ENCODE measurements around the gene GOSR2. TPM values are rescaled to one million over a fixed set of nuclear protein-coding genes. Genes with fewer than 3 reads are reported as not detected.
"Not testable (repeated sequence)": the region's sequence is repeated elsewhere in the genome, so short reads cannot be mapped to it uniquely, and the experiment has no call there.

The GOSR2 gene
- total and polyA plus RNA-seq, 2 experiments from 2014 or later = 47.7 to 62.8 TPM

GRCh38 chr17:46950997-46951621 is 28.1 kb downstream of the GOSR2 start:
- DNase-seq (ENCODE audit: low spot score) = no peak
- WGBS (ENCODE audit: low lambda C conversion rate, missing lambda C conversion rate) = 64% methylated on average over 16 of the region's 16 CpGs
- no peaks in the 10 kb centered on the region for H3K36me3 ChIP-seq (replicated peaks; ENCODE audit: insufficient read depth, low read depth)
- H3K4me1 ChIP-seq (ENCODE audit: insufficient read depth) = no peaks in the 10 kb centered on the region
- TF ChIP-seq CTCF (IDR thresholded peaks at IDR 0.05; ENCODE audit: poor library complexity) = no peak
- TF ChIP-seq EZH2 (IDR thresholded peaks at IDR 0.05; ENCODE audit: borderline replicate concordance) = no peak
- TF ChIP-seq EZH2phosphoT487 (IDR thresholded peaks at IDR 0.05; ENCODE audit: low read depth, severe bottlenecking, unreplicated experiment) = no peak
- H4K20me1 ChIP-seq (ENCODE audit: insufficient read depth, poor library complexity, severe bottlenecking) = no peaks in the 10 kb centered on the region
- H3K27me3 ChIP-seq = peaks cover 15% of the 10 kb centered on the region
- no peaks in the 10 kb centered on the region for H3K9me3 ChIP-seq (ENCODE audit: low read depth)
- no peak overlapping the region for H3K4me3 ChIP-seq
- H3K9me2 ChIP-seq (replicated peaks; ENCODE audit: insufficient read depth) = no peaks in the 10 kb centered on the region
- no peak overlapping the region for H3K27ac ChIP-seq
- H3K4me2 ChIP-seq = no peak overlapping the region
- H3K79me2 ChIP-seq = no peaks in the 10 kb centered on the region
- no peak overlapping the region for H2AFZ ChIP-seq

GRCh38 chr17:46951706-46952105 is 28.7 kb downstream of the GOSR2 start:
- 60% methylated on average over 5 of the region's 5 CpGs for WGBS (ENCODE audit: low lambda C conversion rate, missing lambda C conversion rate)
- no peak for TF ChIP-seq CTCF (IDR thresholded peaks at IDR 0.05; ENCODE audit: poor library complexity)
- no peak for TF ChIP-seq EZH2phosphoT487 (IDR thresholded peaks at IDR 0.05; ENCODE audit: low read depth, severe bottlenecking, unreplicated experiment)
- TF ChIP-seq EZH2 (IDR thresholded peaks at IDR 0.05; ENCODE audit: borderline replicate concordance) = no peak

DNA sequence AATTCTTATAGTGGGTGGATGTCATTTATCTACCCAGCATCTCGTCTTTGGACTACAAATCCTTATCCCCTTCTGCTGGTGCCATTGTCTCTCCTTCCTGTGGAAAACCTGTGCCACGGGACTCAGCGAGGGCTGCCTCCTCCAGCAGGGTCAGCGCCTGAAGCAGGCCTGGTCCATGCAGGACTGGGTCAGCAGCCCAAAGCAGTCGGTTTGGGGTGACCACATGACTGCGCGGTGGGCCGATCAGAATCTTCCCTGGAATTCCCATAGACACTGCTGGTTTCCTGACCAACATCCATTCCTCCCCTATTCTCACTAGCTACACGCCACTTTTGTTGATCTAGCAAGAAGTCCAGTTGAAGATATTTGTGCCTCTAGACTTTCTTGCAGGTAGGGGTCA is 29.2 kb downstream of the GOSR2 start:
- H3K9me2 ChIP-seq (replicated peaks; ENCODE audit: insufficient read depth) = no peaks in the 10 kb centered on the region
- H3K27me3 ChIP-seq = peaks cover 15% of the 10 kb centered on the region
- H3K4me1 ChIP-seq (ENCODE audit: insufficient read depth) = no peaks in the 10 kb centered on the region
- H4K20me1 ChIP-seq (ENCODE audit: insufficient read depth, poor library complexity, severe bottlenecking) = no peaks in the 10 kb centered on the region
- H3K79me2 ChIP-seq = no peaks in the 10 kb centered on the region
- TF ChIP-seq EZH2phosphoT487 (IDR thresholded peaks at IDR 0.05; ENCODE audit: low read depth, severe bottlenecking, unreplicated experiment) (no peak), EZH2 (IDR thresholded peaks at IDR 0.05; ENCODE audit: borderline replicate concordance) (no peak), CTCF (IDR thresholded peaks at IDR 0.05; ENCODE audit: poor library complexity) (no peak)
- WGBS (ENCODE audit: low lambda C conversion rate, missing lambda C conversion rate) = 83% methylated on average over 9 of the region's 9 CpGs
- no peak overlapping the region for H3K4me2 ChIP-seq
- no peak overlapping the region for H2AFZ ChIP-seq
- no peaks in the 10 kb centered on the region for H3K9me3 ChIP-seq (ENCODE audit: low read depth)
- H3K36me3 ChIP-seq (replicated peaks; ENCODE audit: insufficient read depth, low read depth) = no peaks in the 10 kb centered on the region
- DNase-seq (ENCODE audit: low spot score) = no peak
- no peak overlapping the region for H3K27ac ChIP-seq
- H3K4me3 ChIP-seq = no peak overlapping the region

More at GRCh38 chr17:46951706-46952105, 28.7 kb downstream of the GOSR2 start:
- Histone ChIP-seq H3K79me2 (no peaks in the 10 kb centered on the region), H3K9me2 (replicated peaks; ENCODE audit: insufficient read depth) (no peaks in the 10 kb centered on the region), H3K27ac (no peak overlapping the region), H3K36me3 (replicated peaks; ENCODE audit: insufficient read depth, low read depth) (no peaks in the 10 kb centered on the region), H4K20me1 (ENCODE audit: insufficient read depth, poor library complexity, severe bottlenecking) (no peaks in the 10 kb centered on the region), H3K4me3 (no peak overlapping the region), H3K27me3 (peaks cover 15% of the 10 kb centered on the region), H3K9me3 (ENCODE audit: low read depth) (no peaks in the 10 kb centered on the region), H3K4me2 (no peak overlapping the region), H3K4me1 (ENCODE audit: insufficient read depth) (no peaks in the 10 kb centered on the region), H2AFZ (no peak overlapping the region)
- no peak for DNase-seq (ENCODE audit: low spot score)

GRCh38 chr17:46953191-46953590 is 30.2 kb downstream of the GOSR2 start:
- not testable (repeated sequence) for H3K36me3 ChIP-seq (replicated peaks; ENCODE audit: insufficient read depth, low read depth); H4K20me1 ChIP-seq (ENCODE audit: insufficient read depth, poor library complexity, severe bottlenecking); H2AFZ ChIP-seq; H3K4me3 ChIP-seq; H3K4me2 ChIP-seq; H3K9me3 ChIP-seq (ENCODE audit: low read depth); H3K9me2 ChIP-seq (replicated peaks; ENCODE audit: insufficient read depth); H3K79me2 ChIP-seq; H3K4me1 ChIP-seq (ENCODE audit: insufficient read depth); H3K27ac ChIP-seq; DNase-seq (ENCODE audit: low spot score)
- peaks cover 19% of the 10 kb centered on the region for H3K27me3 ChIP-seq
- WGBS (ENCODE audit: low lambda C conversion rate, missing lambda C conversion rate) = 79% methylated on average over 3 of the region's 4 CpGs

All from hepatocyte (in vitro differentiated cells).